DOHH2 (cell line): Measurements from ENCODE around the gene C1QB.

ENCODE experiments used
- EZH2phosphoT487 ChIP-seq: fragments of 200-600 bp; sonication (generic); IDR thresholded peaks from 2 replicates; pipeline ENCODE4 v1.6.1; 2017; ENCODE audit warnings: borderline replicate concordance, mild to moderate bottlenecking, antibody characterized with exemption, low read length, moderate library complexity, mixed read lengths
- TF ChIP-seq, protein P1 (sequence below): fragments of 200-600 bp; sonication (generic); IDR thresholded peaks from one replicate; pipeline ENCODE4 v1.5.1; 2014; ENCODE audit warnings: antibody characterized with exemption, mild to moderate bottlenecking, low read depth, low read length; ENCODE audit not compliant: poor library complexity, severe bottlenecking

DNA sequence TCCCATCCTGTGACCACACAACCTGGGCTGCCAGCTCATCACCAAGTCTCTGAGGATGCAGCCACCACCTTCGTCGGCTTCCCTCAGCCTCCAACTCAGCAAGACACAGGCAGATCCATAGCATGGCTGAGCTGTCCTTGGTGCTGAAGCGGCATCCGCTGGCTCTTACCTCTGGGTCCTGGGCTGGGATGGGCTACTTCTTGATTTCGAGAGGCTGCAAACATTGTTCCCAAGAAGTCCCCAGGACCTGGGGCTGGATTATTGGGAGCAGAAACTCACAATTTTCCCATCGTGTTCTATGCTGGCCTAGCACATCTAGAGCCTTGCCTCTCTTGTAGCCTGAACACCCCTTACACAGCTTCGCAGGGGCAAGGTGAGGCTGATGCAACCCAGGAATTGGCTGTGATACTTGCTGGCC lies 41.5 kb upstream of the C1QB start:
- TF ChIP-seq, protein P1, sequence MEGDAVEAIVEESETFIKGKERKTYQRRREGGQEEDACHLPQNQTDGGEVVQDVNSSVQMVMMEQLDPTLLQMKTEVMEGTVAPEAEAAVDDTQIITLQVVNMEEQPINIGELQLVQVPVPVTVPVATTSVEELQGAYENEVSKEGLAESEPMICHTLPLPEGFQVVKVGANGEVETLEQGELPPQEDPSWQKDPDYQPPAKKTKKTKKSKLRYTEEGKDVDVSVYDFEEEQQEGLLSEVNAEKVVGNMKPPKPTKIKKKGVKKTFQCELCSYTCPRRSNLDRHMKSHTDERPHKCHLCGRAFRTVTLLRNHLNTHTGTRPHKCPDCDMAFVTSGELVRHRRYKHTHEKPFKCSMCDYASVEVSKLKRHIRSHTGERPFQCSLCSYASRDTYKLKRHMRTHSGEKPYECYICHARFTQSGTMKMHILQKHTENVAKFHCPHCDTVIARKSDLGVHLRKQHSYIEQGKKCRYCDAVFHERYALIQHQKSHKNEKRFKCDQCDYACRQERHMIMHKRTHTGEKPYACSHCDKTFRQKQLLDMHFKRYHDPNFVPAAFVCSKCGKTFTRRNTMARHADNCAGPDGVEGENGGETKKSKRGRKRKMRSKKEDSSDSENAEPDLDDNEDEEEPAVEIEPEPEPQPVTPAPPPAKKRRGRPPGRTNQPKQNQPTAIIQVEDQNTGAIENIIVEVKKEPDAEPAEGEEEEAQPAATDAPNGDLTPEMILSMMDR = no peak
- no peak for TF ChIP-seq EZH2phosphoT487
